ENCODE measurements around the gene PML.
"Not testable (repeated sequence)": the region's sequence is repeated elsewhere in the genome, so short reads cannot be mapped to it uniquely, and the experiment has no call there.

PML gene

GRCh38 chr15:74053517-74053916, 59.0 kb downstream of the PML start:
- no peak for DNase-seq (ENCODE audit: low read depth)
- H3K4me3 ChIP-seq (ENCODE audit: low read length): no peak overlapping the region
- no peak for TF ChIP-seq CTCF (IDR thresholded peaks at IDR 0.05; ENCODE audit: insufficient read depth, low read depth, low read length, missing control alignments)

GRCh38 chr15:74053941-74054529, 59.5 kb downstream of the PML start:
- H3K4me3 ChIP-seq (ENCODE audit: low read length): no peak overlapping the region
- peak; percentile 77 for DNase-seq (ENCODE audit: low read depth)
- TF ChIP-seq CTCF (IDR thresholded peaks at IDR 0.05; ENCODE audit: insufficient read depth, low read depth, low read length, missing control alignments): peak; percentile 65

GRCh38 chr15:74055804-74056203, 61.3 kb downstream of the PML start:
- no peak for DNase-seq (ENCODE audit: low read depth)
- no peak for TF ChIP-seq CTCF (IDR thresholded peaks at IDR 0.05; ENCODE audit: insufficient read depth, low read depth, low read length, missing control alignments)
- H3K4me3 ChIP-seq (ENCODE audit: low read length): no peak overlapping the region

GRCh38 chr15:74056330-74056729, 61.8 kb downstream of the PML start:
- H3K4me3 ChIP-seq (ENCODE audit: low read length); DNase-seq (ENCODE audit: low read depth): not testable (repeated sequence)

GRCh38 chr15:74059050-74059833, 64.7 kb downstream of the PML start:
- not testable (repeated sequence) for DNase-seq (ENCODE audit: low read depth)

GRCh38 chr15:74060251-74060650, 65.7 kb downstream of the PML start:
- no peak for TF ChIP-seq CTCF (IDR thresholded peaks at IDR 0.05; ENCODE audit: insufficient read depth, low read depth, low read length, missing control alignments)
- DNase-seq (ENCODE audit: low read depth): no peak
- H3K4me3 ChIP-seq (ENCODE audit: low read length): no peak overlapping the region

More at GRCh38 chr15:74059050-74059833, 64.7 kb downstream of the PML start:
- not testable (repeated sequence) for H3K4me3 ChIP-seq (ENCODE audit: low read length)

- no peak for DNase-seq (ENCODE audit: low read depth)
- TF ChIP-seq CTCF (IDR thresholded peaks at IDR 0.05; ENCODE audit: insufficient read depth, low read depth, low read length, missing control alignments): no peak
- no peak overlapping the region for H3K4me3 ChIP-seq (ENCODE audit: low read length)
These were observed 67.7 kb downstream of the PML start for GRCh38 chr15:74062236-74062635.

GRCh38 chr15:74062671-74063070, 68.2 kb downstream of the PML start:
- H3K4me3 ChIP-seq (ENCODE audit: low read length): no peak overlapping the region
- no peak for DNase-seq (ENCODE audit: low read depth)
- TF ChIP-seq CTCF (IDR thresholded peaks at IDR 0.05; ENCODE audit: insufficient read depth, low read depth, low read length, missing control alignments): no peak

- DNase-seq (ENCODE audit: low read depth); H3K4me3 ChIP-seq (ENCODE audit: low read length): not testable (repeated sequence)
These were observed 69.1 kb downstream of the PML start for GRCh38 chr15:74063425-74064146.

GRCh38 chr15:74064183-74064582, 69.7 kb downstream of the PML start:
- DNase-seq (ENCODE audit: low read depth); H3K4me3 ChIP-seq (ENCODE audit: low read length): not testable (repeated sequence)

GRCh38 chr15:74064822-74065221, 70.3 kb downstream of the PML start:
- not testable (repeated sequence) for DNase-seq (ENCODE audit: low read depth); H3K4me3 ChIP-seq (ENCODE audit: low read length)

Data from epithelial cell of esophagus (primary cell).